Vagina (tissue), 2 donors: Measurements from ENCODE around the gene B4GAT1. TPM values are rescaled to one million over a fixed set of nuclear protein-coding genes. Genes with fewer than 3 reads are reported as not detected.
A peak's percentile ranks its signal among the peaks of the same experiment; 100 is the strongest.

Source experiments
- DNase-seq, 2 donors: peaks; one replicate each; pipeline ENCODE4 v3.0.0-alpha.2; 2017; ENCODE audit errors: extremely low spot score in 2 of 2
- H3K27ac ChIP-seq: fragments of 200-600 bp; sonication (generic); one replicate; pipeline ENCODE4 v1.5.1; 2019
- H3K27me3 ChIP-seq: fragments of 200-600 bp; sonication (generic); one replicate; pipeline ENCODE4 v1.5.1; 2019
- H3K36me3 ChIP-seq, 2 donors: fragments of 200-600 bp; sonication (generic); one replicate each; pipeline ENCODE4 v1.5.1; 2017 to 2019
- H3K4me1 ChIP-seq: fragments of 200-600 bp; sonication (generic); one replicate; pipeline ENCODE4 v1.5.1; 2019
- H3K4me3 ChIP-seq, 2 donors: fragments of 200-600 bp; sonication (generic); 1 replicate in 1 of 2; 2 replicates in 1 of 2; pipeline ENCODE4 v1.5.1; 2016 to 2019
- H3K9me3 ChIP-seq: fragments of 200-600 bp; sonication (generic); one replicate; pipeline ENCODE4 v1.5.1; 2019
- POLR2A ChIP-seq, 2 donors: fragments of 450-650 bp; IDR thresholded peaks; one replicate each; pipeline ENCODE4 v1.6.1; 2017; ENCODE audit warnings: antibody characterized with exemption in 2 of 2, mild to moderate bottlenecking in 2 of 2, moderate library complexity in 2 of 2
- POLR2AphosphoS5 ChIP-seq, 2 donors: sonication (generic); formaldehyde crosslinking; IDR thresholded peaks; one replicate each; pipeline ENCODE4 v1.9.0; 2017; ENCODE audit warnings: antibody characterized with exemption in 2 of 2, mild to moderate bottlenecking in 2 of 2, low read depth in 1 of 2; ENCODE audit not compliant: insufficient read depth in 1 of 2
- intact Hi-C: fragments of 100-400 bp; cut with DNase I; formaldehyde crosslinking; loops from one replicate; pipeline ENCODE4 v1.15.1; 2023
- total RNA-seq: library from RNA; depleted of rRNA; stranded (reverse); fragments of >200 nt; gene quantifications from one replicate; pipeline ENCODE4 v1.2.3, GENCODE V29; 2016
- TF ChIP-seq, protein P1 (sequence below), 3 experiments: fragments of 450-650 bp in 2 of 3; fragments of 200-600 bp in 1 of 3; sonication (generic) in 1 of 3; IDR thresholded peaks; one replicate each; pipeline ENCODE4 v1.5.1; 2017 to 2019; ENCODE audit warnings: antibody characterized with exemption in 3 of 3, mild to moderate bottlenecking in 2 of 3, moderate library complexity in 2 of 3

The B4GAT1 gene
- total RNA-seq, 1 donor from 2014 or later: 25.0 TPM

DNA sequence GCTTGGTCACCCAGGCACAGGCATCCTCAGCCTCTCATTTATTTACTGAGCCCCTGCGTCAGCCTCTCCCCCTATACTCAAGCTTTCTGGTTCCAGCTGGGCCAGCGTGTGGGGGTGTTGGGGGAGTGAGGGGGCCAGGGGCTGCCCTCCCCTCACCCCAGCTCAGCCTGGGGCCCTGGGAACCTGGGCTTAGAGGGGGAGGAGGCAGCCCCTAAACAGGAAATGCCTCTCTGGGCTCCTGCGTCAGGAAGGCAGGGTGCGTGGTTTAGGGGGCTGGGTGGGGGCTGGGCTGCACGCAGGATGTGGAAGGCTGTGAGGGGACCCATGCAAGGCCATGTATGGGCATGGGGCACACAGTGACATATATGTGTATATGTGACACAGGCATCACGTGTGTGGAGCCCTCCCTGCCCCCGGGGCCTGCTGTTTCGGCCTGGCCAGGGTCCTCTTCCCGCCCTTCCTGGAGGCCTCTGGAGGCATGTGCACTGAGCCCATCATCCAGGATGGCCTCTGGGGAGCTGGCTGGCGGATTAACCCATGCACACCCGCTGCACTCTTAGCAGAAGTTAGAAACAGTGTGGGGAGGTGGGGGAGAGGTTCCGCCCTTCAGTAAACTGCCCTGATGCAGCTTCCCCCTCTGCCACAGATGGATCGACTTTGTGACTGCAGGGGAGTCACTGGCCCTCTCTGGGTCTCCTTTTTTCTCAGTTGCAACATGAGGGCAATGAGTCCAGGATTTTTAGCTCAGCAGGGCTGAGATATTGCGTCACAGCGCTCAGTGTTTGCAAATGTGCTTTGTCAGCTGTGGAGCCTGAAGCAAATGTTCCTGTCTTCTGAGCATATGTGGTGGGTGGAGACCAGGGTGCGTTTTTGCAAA lies 29.5 kb downstream of the B4GAT1 start:
- Histone ChIP-seq H3K4me3 (peak overlapping the region; percentile 58 to 68), H3K36me3 (no peaks in the 10 kb centered on the region), H3K4me1 (peaks cover 80% of the 10 kb centered on the region), H3K27ac (peak overlapping the region; percentile 85), H3K27me3 (no peaks in the 10 kb centered on the region), H3K9me3 (no peaks in the 10 kb centered on the region)
- peak in 1 of 2 donors; percentile 96 for DNase-seq
- TF ChIP-seq, protein P1, sequence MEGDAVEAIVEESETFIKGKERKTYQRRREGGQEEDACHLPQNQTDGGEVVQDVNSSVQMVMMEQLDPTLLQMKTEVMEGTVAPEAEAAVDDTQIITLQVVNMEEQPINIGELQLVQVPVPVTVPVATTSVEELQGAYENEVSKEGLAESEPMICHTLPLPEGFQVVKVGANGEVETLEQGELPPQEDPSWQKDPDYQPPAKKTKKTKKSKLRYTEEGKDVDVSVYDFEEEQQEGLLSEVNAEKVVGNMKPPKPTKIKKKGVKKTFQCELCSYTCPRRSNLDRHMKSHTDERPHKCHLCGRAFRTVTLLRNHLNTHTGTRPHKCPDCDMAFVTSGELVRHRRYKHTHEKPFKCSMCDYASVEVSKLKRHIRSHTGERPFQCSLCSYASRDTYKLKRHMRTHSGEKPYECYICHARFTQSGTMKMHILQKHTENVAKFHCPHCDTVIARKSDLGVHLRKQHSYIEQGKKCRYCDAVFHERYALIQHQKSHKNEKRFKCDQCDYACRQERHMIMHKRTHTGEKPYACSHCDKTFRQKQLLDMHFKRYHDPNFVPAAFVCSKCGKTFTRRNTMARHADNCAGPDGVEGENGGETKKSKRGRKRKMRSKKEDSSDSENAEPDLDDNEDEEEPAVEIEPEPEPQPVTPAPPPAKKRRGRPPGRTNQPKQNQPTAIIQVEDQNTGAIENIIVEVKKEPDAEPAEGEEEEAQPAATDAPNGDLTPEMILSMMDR (IDR thresholded peaks at IDR 0.05): no peak
- TF ChIP-seq POLR2AphosphoS5 (IDR thresholded peaks at IDR 0.05; ENCODE audit: insufficient read depth in 1 of 2, low read depth in 1 of 2) (peak; percentile 60 to 63), POLR2A (IDR thresholded peaks at IDR 0.05) (no peak)
- intact Hi-C loops: no loop called here

- no peaks in the 10 kb centered on the region for H3K9me3 ChIP-seq
- peaks cover 74% of the 10 kb centered on the region for H3K4me1 ChIP-seq
- peak overlapping the region; percentile 85 for H3K27ac ChIP-seq
- no peak for DNase-seq
- no peaks in the 10 kb centered on the region for H3K36me3 ChIP-seq
- peak overlapping the region; percentile 58 to 68 for H3K4me3 ChIP-seq
- intact Hi-C loops: no loop called here
- TF ChIP-seq POLR2A (IDR thresholded peaks at IDR 0.05): no peak
- TF ChIP-seq, protein P1 (IDR thresholded peaks at IDR 0.05): no peak
- no peak for TF ChIP-seq POLR2AphosphoS5 (IDR thresholded peaks at IDR 0.05; ENCODE audit: insufficient read depth in 1 of 2, low read depth in 1 of 2)
- no peaks in the 10 kb centered on the region for H3K27me3 ChIP-seq
These were observed 30.1 kb downstream of the B4GAT1 start for GRCh38 chr11:66317322-66317722.

GRCh38 chr11:66316849-66317251 lies 30.6 kb downstream of the B4GAT1 start, which contains the start of gene CD248:
TSS of gene CD248 (minus strand) at chr11:66317044. CDS start at chr11:66317027, 17 bp downstream.
- H3K36me3 ChIP-seq: no peaks in the 10 kb centered on the region
- H3K9me3 ChIP-seq: no peaks in the 10 kb centered on the region
- H3K4me3 ChIP-seq: peak within 1 kb of the TSS; percentile 58 to 68
- H3K27me3 ChIP-seq: no peaks in the 10 kb centered on the region
- DNase-seq: no peak
- H3K4me1 ChIP-seq: peaks cover 70% of the 10 kb centered on the region
- TF ChIP-seq, protein P1 (IDR thresholded peaks at IDR 0.05): no peak
- TF ChIP-seq POLR2AphosphoS5 (IDR thresholded peaks at IDR 0.05; ENCODE audit: insufficient read depth in 1 of 2, low read depth in 1 of 2) (peak in 1 of 2 donors; percentile 61), POLR2A (IDR thresholded peaks at IDR 0.05) (peak in 1 of 2 donors; percentile 88)
- peak within 1 kb of the TSS; percentile 85 for H3K27ac ChIP-seq
- intact Hi-C loops: no loop called here

DNA sequence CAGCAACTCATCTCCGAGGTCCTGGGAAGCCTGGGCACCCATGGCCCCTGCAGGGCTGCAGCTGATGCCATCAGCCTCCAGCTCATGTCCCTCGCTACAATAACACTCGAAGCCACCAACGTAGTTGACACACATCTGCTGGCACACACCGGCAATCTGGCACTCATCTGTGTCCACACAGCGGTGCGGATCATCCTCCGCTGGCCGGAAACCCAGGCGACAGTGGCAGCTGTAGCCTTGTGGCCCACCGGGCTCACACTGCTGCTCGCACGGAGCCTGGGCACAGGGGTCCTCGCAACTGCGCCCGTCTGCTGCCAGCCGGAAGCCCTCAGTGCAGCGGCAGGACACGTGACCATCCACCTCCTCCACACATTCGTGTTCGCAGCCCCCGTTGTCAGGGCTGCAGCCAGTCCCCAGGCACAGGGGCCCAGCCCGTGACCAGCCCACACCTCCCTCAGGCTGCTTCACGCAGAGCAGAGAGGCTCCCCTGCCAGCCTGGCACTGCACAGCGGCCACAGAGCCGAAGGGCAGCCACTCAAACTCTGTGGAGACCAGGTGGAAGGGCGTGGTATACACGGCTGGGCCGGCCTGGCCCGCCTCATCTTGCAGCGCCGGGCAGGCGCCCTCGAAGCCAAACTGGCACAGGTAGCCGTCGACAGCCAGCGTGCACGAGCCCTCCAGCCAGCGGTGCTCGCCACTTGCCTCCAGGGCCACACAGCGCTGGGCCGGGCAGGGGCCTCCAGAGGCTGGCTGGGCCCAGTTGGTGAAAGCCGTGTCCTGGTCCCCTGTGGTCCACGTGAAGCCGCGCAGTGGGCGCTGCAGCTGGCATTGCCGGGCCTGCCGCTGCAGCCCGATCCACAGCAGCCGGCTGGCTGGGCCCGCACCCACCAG lies 31.3 kb downstream of the B4GAT1 start:
- peak overlapping the region; percentile 85 for H3K27ac ChIP-seq
- H3K4me3 ChIP-seq: peak overlapping the region; percentile 58 to 68
- no peaks in the 10 kb centered on the region for H3K36me3 ChIP-seq
- no peak for DNase-seq
- peaks cover 66% of the 10 kb centered on the region for H3K4me1 ChIP-seq
- intact Hi-C loops: no loop called here
- TF ChIP-seq POLR2AphosphoS5 (IDR thresholded peaks at IDR 0.05; ENCODE audit: insufficient read depth in 1 of 2, low read depth in 1 of 2) (peak in 1 of 2 donors; percentile 53), POLR2A (IDR thresholded peaks at IDR 0.05) (no peak)
- H3K9me3 ChIP-seq: no peaks in the 10 kb centered on the region
- no peaks in the 10 kb centered on the region for H3K27me3 ChIP-seq

GRCh38 chr11:66315498-66315885 lies 31.9 kb downstream of the B4GAT1 start:
- peak overlapping the region; percentile 85 for H3K27ac ChIP-seq

More at GRCh38 chr11:66315498-66315885, 31.9 kb downstream of the B4GAT1 start:
- Histone ChIP-seq H3K36me3 (no peaks in the 10 kb centered on the region), H3K4me3 (peak overlapping the region; percentile 58 to 68), H3K27me3 (no peaks in the 10 kb centered on the region), H3K4me1 (peaks cover 66% of the 10 kb centered on the region), H3K9me3 (no peaks in the 10 kb centered on the region)
- DNase-seq: no peak
- intact Hi-C loops: no loop called here
- no peak for TF ChIP-seq POLR2AphosphoS5 (IDR thresholded peaks at IDR 0.05; ENCODE audit: insufficient read depth in 1 of 2, low read depth in 1 of 2)
- TF ChIP-seq, protein P1 (IDR thresholded peaks at IDR 0.05): no peak
- TF ChIP-seq POLR2A (IDR thresholded peaks at IDR 0.05): no peak
